GM18873 (cell line): ENCODE results near the gene GATD1.

Experiments
- ATAC-seq: cut with Tn5 transposase; IDR thresholded peaks from one replicate; pipeline ENCODE4 v1.9.1; 2021; ENCODE audit warnings: mild to moderate bottlenecking, moderate library complexity, moderate number of reproducible peaks; ENCODE audit not compliant: unreplicated experiment, low FRiP score

GATD1 gene

DNA sequence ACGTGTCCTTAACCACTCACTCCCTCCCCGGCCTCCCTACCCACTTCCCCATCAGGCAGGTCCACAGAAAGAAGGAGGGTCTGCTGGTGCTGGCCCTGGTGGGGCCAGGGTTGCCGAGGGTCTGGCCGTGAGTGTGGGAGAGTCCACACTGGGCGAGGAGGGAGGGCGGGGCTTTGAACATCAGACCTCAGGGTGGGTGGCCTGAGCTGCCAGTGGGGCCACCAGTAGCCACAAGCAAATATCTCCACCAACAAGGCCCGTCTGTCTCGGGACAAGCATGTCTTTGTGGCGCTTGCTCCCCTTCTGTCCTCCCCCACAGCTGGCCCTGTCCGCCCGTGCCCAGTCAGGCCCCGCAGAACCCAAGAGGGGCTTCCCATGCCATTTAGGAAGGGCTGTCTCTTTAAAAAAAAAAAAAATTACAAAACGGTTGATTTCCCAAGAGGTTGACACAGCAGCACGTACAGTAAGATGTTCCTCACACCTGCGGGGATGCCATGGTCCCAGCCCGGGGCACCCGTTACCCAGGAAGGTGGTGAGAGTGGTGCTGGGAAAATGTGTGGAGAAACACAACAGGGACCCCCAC, 47.7 kb downstream of the GATD1 start:
- ATAC-seq = no peak

DNA sequence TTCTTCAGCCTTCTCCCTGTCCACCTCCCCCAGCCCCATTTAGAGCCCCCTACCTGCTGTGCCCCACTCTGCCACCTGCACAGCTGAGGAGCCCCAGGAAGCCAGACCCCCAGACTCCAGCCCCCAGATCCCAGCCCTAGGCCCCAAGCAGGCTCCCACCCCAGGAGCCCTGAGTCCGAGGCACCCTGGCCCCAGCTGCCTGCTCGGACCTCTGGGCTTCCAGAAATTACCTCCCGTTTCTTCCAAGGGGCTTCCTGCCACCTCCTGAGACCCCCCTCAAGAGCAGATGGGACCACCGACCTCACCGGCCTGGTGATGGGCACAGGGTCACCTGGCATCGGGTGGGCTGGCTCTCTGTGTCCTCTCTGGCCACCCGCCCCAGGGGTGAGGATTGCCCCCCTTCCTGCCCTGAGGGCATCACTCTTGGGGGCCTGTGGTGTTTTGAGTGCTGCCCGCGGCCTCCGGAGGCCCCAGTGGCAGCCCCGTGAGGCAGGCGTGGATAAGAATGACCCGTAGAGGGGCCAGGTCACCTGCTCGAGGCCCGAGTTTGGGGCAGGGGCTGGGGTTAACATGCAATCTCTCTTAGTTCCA, 48.3 kb downstream of the GATD1 start:
- ATAC-seq = no peak

DNA sequence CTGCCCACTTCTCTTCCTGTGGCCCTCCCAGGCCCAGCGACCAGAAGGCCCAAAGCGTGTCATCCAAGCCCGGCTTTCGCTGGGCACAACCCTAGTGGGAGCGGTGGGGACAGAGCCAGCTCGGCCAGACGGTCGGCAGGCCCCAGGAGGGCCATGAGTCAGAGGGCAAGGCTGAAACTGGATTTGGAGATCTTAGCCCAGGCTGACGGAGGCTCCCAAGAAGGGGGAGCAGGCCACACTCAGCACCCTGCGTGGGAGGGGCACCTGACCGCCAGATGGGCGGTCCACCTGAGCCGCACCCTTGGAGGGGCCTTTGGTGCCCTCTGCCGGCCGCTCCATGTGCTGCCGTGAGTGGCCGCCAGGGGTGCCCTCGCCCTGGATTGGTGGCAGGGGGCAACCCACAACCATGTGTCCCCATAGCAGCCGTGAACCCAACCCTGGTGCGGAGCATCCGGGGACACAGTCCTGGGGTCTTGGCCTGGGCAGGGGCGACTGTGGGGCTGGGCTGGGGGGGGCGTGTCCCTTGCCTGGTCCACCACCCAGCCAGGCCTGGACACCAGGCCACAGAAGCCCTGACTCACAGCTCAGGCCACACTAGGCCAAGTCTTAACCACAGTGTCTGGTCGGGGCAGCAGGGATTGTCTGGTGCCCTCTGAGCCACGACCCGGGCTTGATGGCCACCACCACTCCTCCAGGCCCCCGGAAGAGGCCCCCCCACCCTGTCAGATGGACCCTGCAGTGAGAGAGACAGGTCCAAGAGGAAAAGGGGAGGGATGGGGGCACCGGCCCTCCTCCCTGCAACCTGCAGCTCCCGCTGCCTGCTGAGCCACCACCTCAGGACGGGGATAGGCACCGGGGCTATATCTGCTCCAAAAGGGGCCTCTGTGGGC, 49.2 kb downstream of the GATD1 start:
- no peak for ATAC-seq

GRCh38 chr11:727281-727701, 50.0 kb downstream of the GATD1 start:
- ATAC-seq = no peak

DNA sequence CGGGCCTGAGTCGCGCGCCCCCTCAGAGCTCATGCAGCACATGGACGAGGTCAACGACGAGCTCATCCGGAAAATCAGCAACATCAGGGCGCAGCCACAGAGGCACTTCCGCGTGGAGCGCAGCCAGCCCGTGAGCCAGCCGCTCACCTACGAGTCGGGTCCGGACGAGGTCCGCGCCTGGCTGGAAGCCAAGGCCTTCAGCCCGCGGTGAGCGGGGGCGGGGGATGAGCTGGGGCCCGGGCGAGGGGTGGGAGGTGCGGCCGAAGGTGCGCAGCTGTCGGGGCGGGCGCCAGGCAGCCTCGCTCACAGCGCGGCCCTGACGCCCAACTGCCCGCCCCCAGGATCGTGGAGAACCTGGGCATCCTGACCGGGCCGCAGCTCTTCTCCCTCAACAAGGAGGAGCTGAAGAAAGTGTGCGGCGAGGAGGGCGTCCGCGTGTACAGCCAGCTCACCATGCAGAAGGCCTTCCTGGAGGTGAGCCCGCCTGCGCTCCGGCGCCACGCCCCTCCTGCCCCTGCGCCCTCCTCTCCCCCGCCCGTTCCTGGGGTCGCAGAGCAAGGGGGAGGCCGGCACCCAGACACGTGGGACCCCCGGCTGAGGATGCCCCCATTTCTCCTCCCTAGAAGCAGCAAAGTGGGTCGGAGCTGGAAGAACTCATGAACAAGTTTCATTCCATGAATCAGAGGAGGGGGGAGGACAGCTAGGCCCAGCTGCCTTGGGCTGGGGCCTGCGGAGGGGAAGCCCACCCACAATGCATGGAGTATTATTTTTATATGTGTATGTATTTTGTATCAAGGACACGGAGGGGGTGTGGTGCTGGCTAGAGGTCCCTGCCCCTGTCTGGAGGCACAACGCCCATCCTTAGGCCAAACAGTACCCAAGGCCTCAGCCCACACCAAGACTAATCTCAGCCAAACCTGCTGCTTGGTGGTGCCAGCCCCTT, 50.7 kb downstream of the GATD1 start:
- no peak for ATAC-seq

- no peak for ATAC-seq
Observed at GRCh38 chr11:725624-726202, 51.6 kb downstream of the GATD1 start.

DNA sequence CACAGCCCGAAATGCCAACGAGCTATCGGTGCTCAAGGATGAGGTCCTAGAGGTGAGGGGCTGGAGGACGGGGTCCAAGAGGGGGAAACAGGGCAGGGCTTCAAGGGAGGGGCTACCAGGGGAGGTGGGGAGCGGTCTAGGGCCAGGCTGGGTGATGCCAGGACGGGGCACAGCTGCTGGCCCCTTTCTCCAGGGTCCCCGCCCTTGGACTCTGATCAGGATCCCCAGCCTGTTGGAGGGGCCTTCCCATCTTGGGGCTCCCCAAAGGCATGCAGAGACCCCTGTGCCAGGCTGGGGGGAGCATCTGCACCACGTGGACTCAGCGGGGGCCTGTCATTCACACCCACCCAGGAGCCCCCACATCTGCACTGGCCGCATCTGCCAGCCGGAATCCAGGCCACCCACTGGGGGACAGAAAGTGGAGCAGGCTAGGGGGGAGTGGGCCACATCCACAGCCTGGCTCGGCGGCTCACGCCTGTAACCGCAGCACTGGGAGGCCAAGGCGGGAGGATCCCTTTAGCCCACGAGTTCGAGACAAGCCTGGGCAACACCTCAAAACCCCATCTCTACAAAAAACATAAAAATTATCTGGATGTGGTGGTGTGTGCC, 52.4 kb downstream of the GATD1 start:
- no peak for ATAC-seq

DNA sequence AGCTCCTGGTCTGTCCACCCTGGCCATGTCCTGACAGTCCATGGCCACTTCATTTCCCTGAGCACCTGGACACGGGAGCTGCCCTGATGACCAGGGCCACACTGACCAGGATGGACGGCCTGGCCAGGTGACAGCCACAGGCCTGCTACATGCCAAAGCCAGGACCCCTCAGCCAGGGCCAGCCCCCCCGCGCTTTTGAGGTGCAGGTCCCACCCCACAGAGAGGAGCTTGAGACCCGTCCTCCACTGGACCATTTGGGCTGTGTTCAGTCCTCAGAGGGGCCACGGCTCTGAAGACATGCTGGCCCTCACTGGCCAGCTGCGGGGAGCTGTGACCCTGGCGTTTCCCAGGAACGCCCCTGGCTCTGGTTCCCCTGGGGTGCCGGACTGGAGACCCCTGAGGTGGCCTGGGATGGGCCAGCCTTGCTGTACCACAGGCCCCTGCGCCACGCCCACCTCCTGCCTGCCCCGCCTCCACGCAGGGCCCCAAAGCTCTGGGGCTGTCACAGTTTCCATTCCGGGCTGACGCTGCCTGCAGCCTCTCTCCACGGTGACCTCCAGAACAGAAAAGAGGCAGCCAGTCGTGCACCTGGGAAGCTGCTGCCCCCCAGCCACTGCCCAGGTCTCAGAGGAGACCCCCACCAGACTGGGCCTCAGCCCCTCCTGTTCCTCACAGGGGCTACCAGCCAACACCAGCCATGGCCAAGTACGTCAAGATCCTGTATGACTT, 53.1 kb downstream of the GATD1 start:
- no peak for ATAC-seq

- ATAC-seq = no peak
Observed at GRCh38 chr11:723120-723883, 54.0 kb downstream of the GATD1 start.

DNA sequence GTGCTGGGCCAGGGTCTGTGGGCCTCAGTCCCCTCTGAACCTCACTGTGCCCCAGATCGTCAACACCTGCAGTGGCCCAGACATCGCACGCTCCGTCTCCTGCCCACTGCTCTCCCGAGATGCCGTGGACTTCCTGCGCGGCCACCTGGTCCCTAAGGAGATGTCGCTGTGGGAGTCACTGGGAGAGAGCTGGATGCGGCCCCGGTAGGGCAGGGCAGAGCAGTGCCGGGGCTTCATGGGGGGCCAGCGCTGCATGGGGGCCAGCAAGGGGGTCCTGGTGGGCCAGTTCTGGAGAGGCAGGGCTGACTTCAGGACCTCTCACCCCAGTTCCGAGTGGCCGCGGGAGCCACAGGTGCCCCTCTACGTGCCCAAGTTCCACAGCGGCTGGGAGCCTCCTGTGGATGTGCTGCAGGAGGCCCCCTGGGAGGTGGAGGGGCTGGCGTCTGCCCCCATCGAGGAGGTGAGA, 54.9 kb downstream of the GATD1 start:
- no peak for ATAC-seq

GRCh38 chr11:721741-722345, 55.4 kb downstream of the GATD1 start:
- no peak for ATAC-seq

DNA sequence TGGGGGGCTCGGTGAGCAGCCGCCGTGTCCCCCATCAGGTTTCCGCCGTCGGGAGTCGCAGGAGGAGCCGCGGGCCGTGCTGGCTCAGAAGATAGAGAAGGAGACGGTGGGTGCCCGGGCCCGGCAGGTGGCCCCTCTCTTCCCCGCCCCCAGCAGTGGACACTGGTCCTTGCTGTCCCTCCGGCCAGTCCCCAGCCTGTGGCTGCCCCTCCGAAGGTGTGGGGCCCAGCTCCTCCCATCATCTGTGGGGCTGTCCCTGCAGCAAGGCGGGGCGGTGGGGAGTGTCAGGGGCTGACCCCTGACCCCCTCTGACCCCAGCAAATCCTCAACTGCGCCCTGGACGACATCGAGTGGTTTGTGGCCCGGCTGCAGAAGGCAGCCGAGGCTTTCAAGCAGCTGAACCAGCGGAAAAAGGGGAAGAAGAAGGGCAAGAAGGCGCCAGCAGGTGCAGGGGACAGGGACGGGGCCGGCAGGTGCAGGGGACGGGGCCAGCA, 56.0 kb downstream of the GATD1 start:
- ATAC-seq = no peak

DNA sequence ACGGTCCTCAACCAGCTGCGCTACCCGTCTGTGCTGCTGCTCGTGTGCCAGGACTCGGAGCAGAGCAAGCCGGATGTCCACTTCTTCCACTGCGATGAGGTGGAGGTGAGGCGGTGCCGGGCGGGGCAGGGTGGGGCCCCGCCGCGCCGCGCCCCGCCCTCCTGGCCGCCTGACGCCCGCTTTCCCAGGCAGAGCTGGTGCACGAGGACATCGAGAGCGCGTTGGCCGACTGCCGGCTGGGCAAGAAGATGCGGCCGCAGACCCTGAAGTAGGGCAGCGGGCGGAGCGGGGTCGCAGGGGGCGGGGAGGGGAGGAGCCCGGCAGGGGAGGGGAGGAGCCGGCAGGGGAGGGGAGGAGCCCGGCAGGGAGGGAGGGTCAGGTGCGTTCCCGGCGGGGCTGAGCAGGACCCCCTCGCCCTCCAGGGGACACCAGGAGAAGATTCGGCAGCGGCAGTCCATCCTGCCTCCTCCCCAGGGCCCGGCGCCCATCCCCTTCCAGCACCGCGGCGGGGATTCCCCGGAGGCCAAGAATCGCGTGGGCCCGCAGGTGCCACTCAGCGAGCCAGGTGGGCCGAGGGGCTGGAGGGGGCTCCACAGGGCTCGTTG, 56.5 kb downstream of the GATD1 start:
- ATAC-seq = no peak

DNA sequence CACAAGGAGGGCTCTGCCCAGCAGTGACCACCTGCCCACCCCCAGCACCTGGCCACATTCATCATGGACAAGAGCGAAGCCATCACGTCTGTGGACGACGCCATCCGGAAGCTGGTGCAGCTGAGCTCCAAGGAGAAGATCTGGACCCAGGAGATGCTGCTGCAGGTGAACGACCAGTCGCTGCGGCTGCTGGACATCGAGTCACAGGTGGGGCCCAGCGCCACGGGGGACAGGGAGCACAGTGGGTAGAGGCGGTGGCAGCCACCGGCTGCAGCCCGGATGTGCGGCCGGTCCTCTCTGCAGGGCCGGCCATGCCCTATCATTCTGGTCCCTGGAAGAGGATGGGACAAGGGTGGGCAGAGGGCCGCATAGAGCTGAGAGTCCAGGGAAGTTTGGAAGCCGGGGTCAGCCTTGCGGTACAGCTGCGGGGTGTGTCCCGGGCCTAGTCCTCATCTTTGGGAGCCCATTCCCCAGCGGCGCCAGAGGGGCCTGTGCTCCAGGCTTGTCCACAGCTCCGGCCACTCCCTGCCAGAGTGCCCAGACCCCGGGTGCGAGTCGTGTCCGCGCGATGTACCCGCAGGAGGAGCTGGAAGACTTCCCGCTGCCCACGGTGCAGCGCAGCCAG, 57.2 kb downstream of the GATD1 start:
- no peak for ATAC-seq

- no peak for ATAC-seq
Observed at GRCh38 chr11:719214-720016, 57.9 kb downstream of the GATD1 start.
